ENCODE measurements around the gene NSUN6.

GRCh38 chr10:18551473-18551872 is 99.9 kb downstream of the NSUN6 start:
- no peak for TF ChIP-seq CTCF (optimal IDR thresholded peaks at IDR 0.05 in 1 of 3, IDR thresholded peaks at IDR 0.05 in 1 of 3, conservative IDR thresholded peaks at IDR 0.05 in 1 of 3; ENCODE audit: extremely low read depth in 1 of 3, insufficient read depth in 2 of 3, low read length in 3 of 3)
- no peak for TF ChIP-seq EZH2 (IDR thresholded peaks at IDR 0.05; ENCODE audit: low read length)
